Duodenal mucosa (tissue), 2 donors: Measurements from ENCODE around the gene KDM1A.

ENCODE experiments used
- H3K27ac ChIP-seq: one replicate; pipeline ENCODE4 v1.7.0; 2013; ENCODE audit warnings: low read depth, low read length
- H3K27me3 ChIP-seq, 2 donors: one replicate each; pipeline ENCODE4 v1.7.0; 2013; ENCODE audit warnings: low read length in 2 of 2, control low read depth in 1 of 2; ENCODE audit not compliant: insufficient read depth in 2 of 2, control insufficient read depth in 1 of 2
- H3K36me3 ChIP-seq, 2 donors: one replicate each; pipeline ENCODE4 v1.7.0; 2013; ENCODE audit warnings: low read length in 2 of 2, control low read depth in 1 of 2; ENCODE audit not compliant: insufficient read depth in 2 of 2, control insufficient read depth in 1 of 2
- H3K4me1 ChIP-seq, 2 donors: one replicate each; pipeline ENCODE4 v1.7.0; 2013; ENCODE audit warnings: low read length in 2 of 2, control low read depth in 1 of 2; ENCODE audit not compliant: insufficient read depth in 2 of 2, control insufficient read depth in 1 of 2
- H3K4me3 ChIP-seq, 2 donors: one replicate each; pipeline ENCODE4 v1.7.0; 2013; ENCODE audit warnings: low read length in 2 of 2, low read depth in 1 of 2
- H3K9ac ChIP-seq, 2 donors: one replicate each; pipeline ENCODE4 v1.7.0; 2013; ENCODE audit warnings: low read length in 2 of 2, low read depth in 1 of 2
- H3K9me3 ChIP-seq, 2 donors: one replicate each; pipeline ENCODE4 v1.7.0; 2013; ENCODE audit warnings: low read length in 2 of 2, control low read depth in 1 of 2; ENCODE audit not compliant: control insufficient read depth in 1 of 2

The KDM1A gene

DNA sequence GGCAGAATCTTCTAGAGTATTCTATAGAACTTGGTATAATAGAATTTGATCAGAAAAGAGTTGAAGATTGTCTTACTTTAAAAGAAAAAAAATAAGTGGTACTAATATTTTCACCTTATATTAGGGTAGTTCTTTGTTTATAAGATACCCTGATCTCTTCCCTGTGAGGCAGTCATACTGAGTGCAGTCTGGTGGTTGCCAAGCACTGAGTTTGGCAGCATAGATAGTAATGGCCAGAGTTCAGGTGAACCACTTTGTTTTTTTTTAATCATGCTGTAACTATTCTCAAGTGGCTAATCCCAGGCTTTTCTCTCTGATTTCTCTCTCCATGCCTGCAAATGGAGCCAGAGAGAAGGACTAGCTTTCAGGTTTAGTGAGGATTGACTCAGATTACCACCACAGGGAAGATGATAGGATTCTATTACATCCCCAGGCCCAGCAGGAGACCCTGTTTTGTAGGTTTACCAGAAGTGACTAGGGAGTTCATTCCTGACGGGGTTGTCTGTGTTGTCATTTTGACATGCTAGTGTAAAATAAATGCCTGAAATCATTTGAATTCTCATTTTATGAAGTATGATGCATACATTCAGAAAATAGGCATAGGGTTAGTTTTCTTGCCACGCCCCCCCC, 16.7 kb downstream of the KDM1A start:
- Histone ChIP-seq H3K4me1 (no peaks in the 10 kb centered on the region), H3K9ac (no peak overlapping the region), H3K27me3 (no peaks in the 10 kb centered on the region), H3K9me3 (no peaks in the 10 kb centered on the region), H3K4me3 (no peak overlapping the region), H3K36me3 (no peaks in the 10 kb centered on the region), H3K27ac (no peak overlapping the region)

GRCh38 chr1:23037081-23037740, 17.9 kb downstream of the KDM1A start:
- no peak overlapping the region for H3K4me3 ChIP-seq
- H3K4me1 ChIP-seq, result no peaks in the 10 kb centered on the region
- no peaks in the 10 kb centered on the region for H3K36me3 ChIP-seq
- H3K9ac ChIP-seq, result no peak overlapping the region
- H3K27me3 ChIP-seq, result no peaks in the 10 kb centered on the region
- no peaks in the 10 kb centered on the region for H3K9me3 ChIP-seq
- no peak overlapping the region for H3K27ac ChIP-seq

GRCh38 chr1:23039308-23039826, 20.1 kb downstream of the KDM1A start:
- Histone ChIP-seq H3K4me3 (no peak overlapping the region), H3K9ac (no peak overlapping the region), H3K4me1 (no peaks in the 10 kb centered on the region), H3K36me3 (peaks cover 0 to 2% of the 10 kb centered on the region in 2 donors), H3K27me3 (no peaks in the 10 kb centered on the region), H3K9me3 (no peaks in the 10 kb centered on the region), H3K27ac (no peak overlapping the region)

DNA sequence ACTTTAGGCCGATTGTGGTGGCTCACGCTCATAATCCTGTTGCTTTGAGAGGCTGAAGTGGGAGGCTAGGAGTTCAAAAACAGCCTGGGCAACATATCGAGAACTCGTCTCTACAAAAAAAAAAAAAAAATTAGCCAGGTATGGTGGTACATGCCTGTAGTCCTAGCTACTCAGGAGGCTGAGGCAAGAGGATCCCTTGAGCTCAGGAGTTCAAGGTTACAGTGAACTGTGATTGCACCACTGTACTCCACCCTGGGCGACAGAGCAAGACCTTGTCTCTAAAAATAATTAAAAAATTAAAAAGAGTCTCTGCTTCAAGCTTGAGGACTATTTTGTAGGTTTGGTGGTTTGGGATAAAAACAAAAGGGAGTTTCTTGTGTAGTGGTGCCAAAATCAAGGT, 21.2 kb downstream of the KDM1A start:
- H3K9me3 ChIP-seq, result no peaks in the 10 kb centered on the region
- H3K4me3 ChIP-seq, result no peak overlapping the region
- H3K27ac ChIP-seq, result no peak overlapping the region
- H3K27me3 ChIP-seq, result no peaks in the 10 kb centered on the region
- H3K9ac ChIP-seq, result no peak overlapping the region
- H3K4me1 ChIP-seq, result no peaks in the 10 kb centered on the region
- H3K36me3 ChIP-seq, result peaks cover 0 to 3% of the 10 kb centered on the region in 2 donors

DNA sequence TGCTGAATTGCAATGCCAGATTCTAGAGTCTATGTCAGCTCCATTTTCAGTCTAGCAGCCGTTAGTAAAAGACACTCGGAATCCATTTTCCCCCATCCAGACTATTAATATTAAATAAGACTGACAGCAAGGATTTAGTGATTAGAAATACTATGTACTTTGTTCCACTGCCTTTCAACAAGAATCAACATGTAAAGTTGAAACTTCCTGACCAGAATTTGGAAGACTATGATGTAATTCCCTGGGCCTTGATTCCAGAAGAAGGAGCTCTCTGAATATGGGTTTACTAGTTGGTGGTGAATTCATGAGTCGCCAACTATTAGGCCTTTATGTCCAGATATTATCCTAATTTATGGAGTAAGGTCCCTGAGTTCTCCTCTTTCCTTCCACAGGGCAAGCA, 24.8 kb downstream of the KDM1A start:
- Histone ChIP-seq H3K9ac (no peak overlapping the region), H3K36me3 (peaks cover 0 to 3% of the 10 kb centered on the region in 2 donors), H3K4me1 (no peaks in the 10 kb centered on the region), H3K9me3 (no peaks in the 10 kb centered on the region), H3K27ac (no peak overlapping the region), H3K27me3 (no peaks in the 10 kb centered on the region), H3K4me3 (no peak overlapping the region)

DNA sequence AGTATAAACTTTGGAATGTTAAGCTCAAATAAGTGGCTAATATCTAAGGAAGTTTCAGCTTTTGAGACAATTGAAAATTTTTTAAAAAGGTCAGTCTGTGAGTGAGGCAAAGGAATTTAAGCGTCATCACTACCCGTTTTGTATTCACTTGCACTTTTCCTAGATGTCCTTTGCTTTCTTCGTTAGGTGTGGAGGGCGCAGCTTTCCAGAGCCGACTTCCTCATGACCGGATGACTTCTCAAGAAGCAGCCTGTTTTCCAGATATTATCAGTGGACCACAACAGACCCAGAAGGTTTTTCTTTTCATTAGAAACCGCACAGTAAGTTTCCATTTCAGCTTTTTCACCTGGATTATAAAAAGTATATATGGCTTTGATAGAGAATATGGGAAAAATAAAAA, 30.9 kb downstream of the KDM1A start:
- no peaks in the 10 kb centered on the region for H3K4me1 ChIP-seq
- peaks cover 8 to 26% of the 10 kb centered on the region in 2 donors for H3K36me3 ChIP-seq
- no peaks in the 10 kb centered on the region for H3K9me3 ChIP-seq
- H3K27me3 ChIP-seq, result no peaks in the 10 kb centered on the region
- H3K4me3 ChIP-seq, result no peak overlapping the region
- no peak overlapping the region for H3K27ac ChIP-seq
- no peak overlapping the region for H3K9ac ChIP-seq

GRCh38 chr1:23051290-23051909, 32.1 kb downstream of the KDM1A start:
- peaks cover 8 to 26% of the 10 kb centered on the region in 2 donors for H3K36me3 ChIP-seq

GRCh38 chr1:23057301-23057700, 38.0 kb downstream of the KDM1A start:
- Histone ChIP-seq H3K27me3 (no peaks in the 10 kb centered on the region), H3K9ac (no peak overlapping the region), H3K36me3 (peaks cover 31 to 54% of the 10 kb centered on the region in 2 donors), H3K9me3 (no peaks in the 10 kb centered on the region), H3K27ac (no peak overlapping the region), H3K4me1 (no peaks in the 10 kb centered on the region), H3K4me3 (no peak overlapping the region)

More at GRCh38 chr1:23051290-23051909, 32.1 kb downstream of the KDM1A start:
- H3K9ac ChIP-seq, result no peak overlapping the region
- H3K4me3 ChIP-seq, result no peak overlapping the region
- no peaks in the 10 kb centered on the region for H3K4me1 ChIP-seq
- H3K27me3 ChIP-seq, result no peaks in the 10 kb centered on the region
- H3K9me3 ChIP-seq, result no peaks in the 10 kb centered on the region
- no peak overlapping the region for H3K27ac ChIP-seq

GRCh38 chr1:23062271-23062670, 43.0 kb downstream of the KDM1A start:
- Histone ChIP-seq H3K9ac (no peak overlapping the region), H3K9me3 (no peaks in the 10 kb centered on the region), H3K4me1 (no peaks in the 10 kb centered on the region), H3K27ac (no peak overlapping the region), H3K27me3 (no peaks in the 10 kb centered on the region), H3K36me3 (peaks cover 39 to 67% of the 10 kb centered on the region in 2 donors), H3K4me3 (no peak overlapping the region)

GRCh38 chr1:23065385-23065784, 46.1 kb downstream of the KDM1A start:
- Histone ChIP-seq H3K36me3 (peaks cover 42 to 70% of the 10 kb centered on the region in 2 donors), H3K4me3 (no peak overlapping the region), H3K27me3 (no peaks in the 10 kb centered on the region), H3K9me3 (no peaks in the 10 kb centered on the region), H3K27ac (no peak overlapping the region), H3K9ac (no peak overlapping the region), H3K4me1 (no peaks in the 10 kb centered on the region)
